Loucy (cell line): ENCODE results near the gene KLF7.

ENCODE experiments used
- H2AFZ ChIP-seq: fragments of 200-600 bp; sonication (generic); 2 replicates; pipeline ENCODE4 v1.6.0; 2016; ENCODE audit warnings: antibody characterized with exemption, mild to moderate bottlenecking, low read length, moderate library complexity
- H3F3A ChIP-seq: fragments of 200-600 bp; 2 replicates; pipeline ENCODE4 v1.6.0; 2016; ENCODE audit warnings: antibody characterized with exemption, low read depth, mild to moderate bottlenecking
- H3K27me3 ChIP-seq: fragments of 200-600 bp; sonication (generic); 2 replicates; pipeline ENCODE4 v1.6.1; 2014; ENCODE audit warnings: low read length, mild to moderate bottlenecking; ENCODE audit not compliant: insufficient read depth, poor library complexity, severe bottlenecking
- H3K36me3 ChIP-seq: fragments of 200-600 bp; sonication (generic); 2 replicates; pipeline ENCODE4 v1.6.1; 2016; ENCODE audit warnings: low read length; ENCODE audit not compliant: insufficient read depth
- H3K4me1 ChIP-seq: fragments of 200-600 bp; sonication (generic); 2 replicates; pipeline ENCODE4 v1.5.1; 2014; ENCODE audit warnings: low read length, mild to moderate bottlenecking; ENCODE audit not compliant: insufficient read depth, poor library complexity, severe bottlenecking
- H3K4me2 ChIP-seq: fragments of 200-600 bp; sonication (generic); 2 replicates; pipeline ENCODE4 v1.6.0; 2014; ENCODE audit warnings: antibody characterized with exemption, low read length, low read depth, mild to moderate bottlenecking; ENCODE audit not compliant: poor library complexity, severe bottlenecking
- H3K4me3 ChIP-seq: fragments of 200-600 bp; sonication (generic); 2 replicates; pipeline ENCODE4 v1.5.1; 2014; ENCODE audit warnings: low read length, mild to moderate bottlenecking, mixed read lengths; ENCODE audit not compliant: poor library complexity, severe bottlenecking
- H3K79me2 ChIP-seq: fragments of 200-600 bp; sonication (generic); 2 replicates; pipeline ENCODE4 v1.6.1; 2014; ENCODE audit warnings: low read length; ENCODE audit not compliant: insufficient read depth
- H3K9ac ChIP-seq: fragments of 200-600 bp; sonication (generic); 2 replicates; pipeline ENCODE4 v1.6.0; 2014; ENCODE audit warnings: mild to moderate bottlenecking, low read depth, low read length, moderate library complexity; ENCODE audit not compliant: poor library complexity, severe bottlenecking
- H3K9me2 ChIP-seq: fragments of 200-600 bp; sonication (generic); replicated peaks from 2 replicates; pipeline ENCODE4 v1.6.1; 2016; ENCODE audit warnings: low read depth, low read length, mixed read lengths
- H3K9me3 ChIP-seq: fragments of 200-600 bp; sonication (generic); 2 replicates; pipeline ENCODE4 v1.6.1; 2014; ENCODE audit warnings: mild to moderate bottlenecking, antibody characterized with exemption, low read length, low read depth; ENCODE audit not compliant: insufficient read depth
- H4K20me1 ChIP-seq: fragments of 200-600 bp; sonication (generic); 2 replicates; pipeline ENCODE4 v1.6.0; 2014; ENCODE audit warnings: antibody characterized with exemption, low read length, mild to moderate bottlenecking; ENCODE audit not compliant: insufficient read depth, poor library complexity, severe bottlenecking
- CTCF ChIP-seq: fragments of 200-600 bp; sonication (generic); conservative IDR thresholded peaks from 2 replicates; pipeline ENCODE4 v1.5.1; 2014; ENCODE audit warnings: mild to moderate bottlenecking, antibody characterized with exemption, low read length
- EZH2phosphoT487 ChIP-seq: fragments of 200-600 bp; IDR thresholded peaks from 2 replicates; pipeline ENCODE4 v1.6.1; 2018; ENCODE audit warnings: antibody characterized with exemption, mild to moderate bottlenecking, moderate library complexity, borderline replicate concordance

KLF7 gene

GRCh38 chr2:207176247-207176646 is 10.5 kb upstream of the KLF7 start:
- Histone ChIP-seq H3K9me2 (no peaks in the 10 kb centered on the region), H3K36me3 (no peaks in the 10 kb centered on the region), H2AFZ (no peak overlapping the region), H3K27me3 (no peaks in the 10 kb centered on the region), H3K9ac (no peak overlapping the region), H3K4me3 (no peak overlapping the region), H3F3A (no peaks in the 10 kb centered on the region), H3K4me1 (no peaks in the 10 kb centered on the region), H3K79me2 (no peaks in the 10 kb centered on the region), H3K4me2 (no peak overlapping the region), H3K9me3 (no peaks in the 10 kb centered on the region), H4K20me1 (no peaks in the 10 kb centered on the region)
- no peak for TF ChIP-seq CTCF
- TF ChIP-seq EZH2phosphoT487 = no peak

GRCh38 chr2:207173641-207174040 is 7.9 kb upstream of the KLF7 start:
- Histone ChIP-seq H3K9ac (no peak overlapping the region), H3K4me1 (no peaks in the 10 kb centered on the region), H3K4me2 (no peak overlapping the region), H4K20me1 (no peaks in the 10 kb centered on the region), H2AFZ (no peak overlapping the region), H3K27me3 (no peaks in the 10 kb centered on the region), H3K9me3 (no peaks in the 10 kb centered on the region), H3F3A (no peaks in the 10 kb centered on the region), H3K9me2 (no peaks in the 10 kb centered on the region), H3K4me3 (no peak overlapping the region), H3K79me2 (no peaks in the 10 kb centered on the region), H3K36me3 (no peaks in the 10 kb centered on the region)
- TF ChIP-seq CTCF (no peak), EZH2phosphoT487 (no peak)

- peaks cover 8% of the 10 kb centered on the region; the same call in 1 of the 2 replicates for H3K79me2 ChIP-seq
- H3K4me1 ChIP-seq = peaks cover 33% of the 10 kb centered on the region
- H3K4me2 ChIP-seq = peak overlapping the region; percentile 95
- no peaks in the 10 kb centered on the region for H3K9me2 ChIP-seq
- no peaks in the 10 kb centered on the region for H3F3A ChIP-seq
- H3K36me3 ChIP-seq = no peaks in the 10 kb centered on the region
- TF ChIP-seq EZH2phosphoT487 = no peak
- no peak for TF ChIP-seq CTCF
- H3K27me3 ChIP-seq = no peaks in the 10 kb centered on the region
- H3K9ac ChIP-seq = peak overlapping the region; percentile 97
- H4K20me1 ChIP-seq = peaks cover 8% of the 10 kb centered on the region
- peak overlapping the region; percentile 92 for H3K4me3 ChIP-seq
- H2AFZ ChIP-seq = peak overlapping the region; percentile 84
- H3K9me3 ChIP-seq = no peaks in the 10 kb centered on the region
Measured at GRCh38 chr2:207167099-207167923, 1.6 kb upstream of the KLF7 start.
